HepG2 (cell line): ENCODE results near the gene IRS1. TPM values are rescaled to one million over a fixed set of nuclear protein-coding genes. Genes with fewer than 3 reads are reported as not detected.

ENCODE experiments used
- CREM ChIP-seq, 2 experiments: sonication (generic) in 1 of 2; formaldehyde crosslinking in 1 of 2; IDR thresholded peaks; 2 replicates each; pipeline versions ENCODE4 v1.4.0 to v1.6.1; 2016 to 2020; ENCODE audit warnings: antibody characterized with exemption in 1 of 2, mild to moderate bottlenecking in 1 of 2, missing genetic modification reagents in 1 of 2
- KMT2B ChIP-seq: IDR thresholded peaks from 2 replicates; pipeline ENCODE4 v1.6.1; 2016; ENCODE audit warnings: missing genetic modification reagents, missing compliant biosample characterization
- NFKB2 ChIP-seq: sonication (generic); formaldehyde crosslinking; IDR thresholded peaks from 2 replicates; pipeline ENCODE4 v1.4.0; 2020; ENCODE audit warnings: missing genetic modification reagents, borderline replicate concordance
- ZNF143 ChIP-seq: sonication (generic); formaldehyde crosslinking; IDR thresholded peaks from 2 replicates; pipeline ENCODE4 v1.4.0; 2020; ENCODE audit warnings: missing genetic modification reagents
- ZNF235 ChIP-seq: sonication (generic); formaldehyde crosslinking; IDR thresholded peaks from 2 replicates; pipeline ENCODE4 v1.8.1; 2023; ENCODE audit warnings: mild to moderate bottlenecking, missing genetic modification reagents, borderline replicate concordance
- ZNF253 ChIP-seq: sonication (generic); formaldehyde crosslinking; IDR thresholded peaks from 2 replicates; pipeline ENCODE4 v1.8.0; 2022; ENCODE audit warnings: mild to moderate bottlenecking, missing genetic modification reagents, borderline replicate concordance
- ZNF263 ChIP-seq: sonication (generic); formaldehyde crosslinking; IDR thresholded peaks from 2 replicates; pipeline ENCODE4 v1.4.0; 2020; ENCODE audit warnings: missing genetic modification reagents
- ZNF616 ChIP-seq: sonication (generic); formaldehyde crosslinking; IDR thresholded peaks from 2 replicates; pipeline ENCODE4 v1.5.0; 2020; ENCODE audit warnings: low read depth, mild to moderate bottlenecking, missing genetic modification reagents
- polyA plus RNA-seq, 8 experiments: library from polyadenylated mRNA; depleted of rRNA in 3 of 8; stranded (reverse) in 7 of 8; unstranded in 1 of 8; fragments of >200 nt; fragmentation: Illumina TruSeq in 4 of 8; extraction: Trizol in 4 of 8; gene quantifications; 2 replicates each; pipeline versions ENCODE4 v1.2.1 to v1.2.3, GENCODE V29; 2011 to 2016; ENCODE audit warnings: low read depth in 4 of 8, missing spikeins in 1 of 8, mixed read lengths in 1 of 8; ENCODE audit not compliant: insufficient read depth in 1 of 8
- total RNA-seq, 5 experiments: library from RNA; depleted of rRNA; stranded (reverse); fragments of >200 nt; fragmentation: Illumina TruSeq; extraction: Trizol; gene quantifications; 2 replicates each; pipeline ENCODE4 v1.2.3, GENCODE V29; 2016; ENCODE audit warnings: low read depth in 1 of 5
- TF ChIP-seq, protein P1 (sequence below): sonication (generic); formaldehyde crosslinking; IDR thresholded peaks from 2 replicates; pipeline ENCODE4 v1.5.1; 2020; ENCODE audit warnings: mild to moderate bottlenecking, missing genetic modification reagents, moderate library complexity
- TF ChIP-seq, protein P2 (sequence below): sonication (generic); formaldehyde crosslinking; IDR thresholded peaks from 2 replicates; pipeline ENCODE4 v1.4.0; 2020; ENCODE audit warnings: low read depth, mild to moderate bottlenecking, missing genetic modification reagents
- TF ChIP-seq, protein P3 (sequence below): sonication (generic); formaldehyde crosslinking; IDR thresholded peaks from 2 replicates; pipeline ENCODE4 v1.5.0; 2020; ENCODE audit warnings: missing genetic modification reagents
- TF ChIP-seq, protein P4 (sequence below): sonication (generic); formaldehyde crosslinking; IDR thresholded peaks from 2 replicates; pipeline ENCODE4 v1.4.0; 2020; ENCODE audit warnings: missing genetic modification reagents

Gene IRS1
- total and polyA plus RNA-seq, 2 of the 13 experiments (the other 11 are each of a cell fraction or from before 2014, with no cell fraction given), result 8.7 to 9.0 TPM

DNA sequence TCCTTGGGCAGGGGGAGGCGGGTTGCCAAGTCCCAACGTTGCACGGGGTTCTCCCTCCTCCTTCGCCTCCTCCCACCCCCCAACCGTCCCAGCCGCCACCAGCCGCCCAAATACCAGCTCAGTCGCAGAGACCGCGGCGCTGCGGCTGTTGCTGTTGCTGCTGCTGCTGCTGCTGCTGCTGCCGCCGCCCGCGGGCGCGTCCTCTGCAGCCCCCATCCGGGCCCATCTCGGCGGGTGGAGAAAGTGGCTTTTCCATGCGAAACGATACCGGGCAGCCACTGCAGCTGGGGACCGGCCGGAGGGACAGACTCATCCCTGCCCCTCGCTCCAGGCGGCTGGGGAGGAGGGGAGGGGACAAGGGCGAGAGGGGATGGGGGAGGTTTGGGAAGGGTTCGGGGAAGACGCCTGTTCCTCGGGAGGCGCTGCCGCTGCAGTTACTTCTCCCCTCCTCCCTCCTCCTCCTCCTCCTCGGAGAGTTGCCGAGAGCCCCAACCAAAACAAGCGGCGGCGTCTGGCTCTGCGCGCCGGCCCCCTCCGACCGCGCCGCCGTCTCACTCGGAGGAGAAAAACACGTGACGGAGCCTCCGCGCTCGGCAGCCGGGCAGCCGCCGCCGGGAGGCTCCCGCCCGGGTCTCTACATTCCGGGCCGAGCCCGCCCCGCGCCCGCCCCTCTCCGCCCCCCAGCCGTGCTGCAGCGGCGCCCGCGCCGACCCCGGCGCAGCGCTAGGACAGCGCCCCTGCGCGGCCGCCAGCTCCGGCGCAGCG lies at the start of gene IRS1 (continued):
- TF ChIP-seq, protein P1, sequence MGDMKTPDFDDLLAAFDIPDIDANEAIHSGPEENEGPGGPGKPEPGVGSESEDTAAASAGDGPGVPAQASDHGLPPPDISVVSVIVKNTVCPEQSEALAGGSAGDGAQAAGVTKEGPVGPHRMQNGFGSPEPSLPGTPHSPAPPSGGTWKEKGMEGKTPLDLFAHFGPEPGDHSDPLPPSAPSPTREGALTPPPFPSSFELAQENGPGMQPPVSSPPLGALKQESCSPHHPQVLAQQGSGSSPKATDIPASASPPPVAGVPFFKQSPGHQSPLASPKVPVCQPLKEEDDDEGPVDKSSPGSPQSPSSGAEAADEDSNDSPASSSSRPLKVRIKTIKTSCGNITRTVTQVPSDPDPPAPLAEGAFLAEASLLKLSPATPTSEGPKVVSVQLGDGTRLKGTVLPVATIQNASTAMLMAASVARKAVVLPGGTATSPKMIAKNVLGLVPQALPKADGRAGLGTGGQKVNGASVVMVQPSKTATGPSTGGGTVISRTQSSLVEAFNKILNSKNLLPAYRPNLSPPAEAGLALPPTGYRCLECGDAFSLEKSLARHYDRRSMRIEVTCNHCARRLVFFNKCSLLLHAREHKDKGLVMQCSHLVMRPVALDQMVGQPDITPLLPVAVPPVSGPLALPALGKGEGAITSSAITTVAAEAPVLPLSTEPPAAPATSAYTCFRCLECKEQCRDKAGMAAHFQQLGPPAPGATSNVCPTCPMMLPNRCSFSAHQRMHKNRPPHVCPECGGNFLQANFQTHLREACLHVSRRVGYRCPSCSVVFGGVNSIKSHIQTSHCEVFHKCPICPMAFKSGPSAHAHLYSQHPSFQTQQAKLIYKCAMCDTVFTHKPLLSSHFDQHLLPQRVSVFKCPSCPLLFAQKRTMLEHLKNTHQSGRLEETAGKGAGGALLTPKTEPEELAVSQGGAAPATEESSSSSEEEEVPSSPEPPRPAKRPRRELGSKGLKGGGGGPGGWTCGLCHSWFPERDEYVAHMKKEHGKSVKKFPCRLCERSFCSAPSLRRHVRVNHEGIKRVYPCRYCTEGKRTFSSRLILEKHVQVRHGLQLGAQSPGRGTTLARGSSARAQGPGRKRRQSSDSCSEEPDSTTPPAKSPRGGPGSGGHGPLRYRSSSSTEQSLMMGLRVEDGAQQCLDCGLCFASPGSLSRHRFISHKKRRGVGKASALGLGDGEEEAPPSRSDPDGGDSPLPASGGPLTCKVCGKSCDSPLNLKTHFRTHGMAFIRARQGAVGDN (CRISPR knock-in tag), result peak; percentile 85
- TF ChIP-seq ZNF263 (peak; percentile 72; the same call in 1 of the 2 replicates), ZNF253 (CRISPR knock-in tag) (no peak), NFKB2 (CRISPR knock-in tag) (peak; percentile 88), KMT2B (CRISPR knock-in tag) (no peak), ZNF143 (CRISPR knock-in tag) (no peak), CREM (IDR thresholded peaks at IDR 0.05) (no peak), CREM (CRISPR knock-in tag; IDR thresholded peaks at IDR 0.05) (no peak), ZNF616 (CRISPR knock-in tag) (no peak), ZNF235 (CRISPR knock-in tag) (no peak)
- TF ChIP-seq, protein P2, sequence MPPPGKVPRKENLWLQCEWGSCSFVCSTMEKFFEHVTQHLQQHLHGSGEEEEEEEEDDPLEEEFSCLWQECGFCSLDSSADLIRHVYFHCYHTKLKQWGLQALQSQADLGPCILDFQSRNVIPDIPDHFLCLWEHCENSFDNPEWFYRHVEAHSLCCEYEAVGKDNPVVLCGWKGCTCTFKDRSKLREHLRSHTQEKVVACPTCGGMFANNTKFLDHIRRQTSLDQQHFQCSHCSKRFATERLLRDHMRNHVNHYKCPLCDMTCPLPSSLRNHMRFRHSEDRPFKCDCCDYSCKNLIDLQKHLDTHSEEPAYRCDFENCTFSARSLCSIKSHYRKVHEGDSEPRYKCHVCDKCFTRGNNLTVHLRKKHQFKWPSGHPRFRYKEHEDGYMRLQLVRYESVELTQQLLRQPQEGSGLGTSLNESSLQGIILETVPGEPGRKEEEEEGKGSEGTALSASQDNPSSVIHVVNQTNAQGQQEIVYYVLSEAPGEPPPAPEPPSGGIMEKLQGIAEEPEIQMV (CRISPR knock-in tag), result no peak
- TF ChIP-seq, protein P3, sequence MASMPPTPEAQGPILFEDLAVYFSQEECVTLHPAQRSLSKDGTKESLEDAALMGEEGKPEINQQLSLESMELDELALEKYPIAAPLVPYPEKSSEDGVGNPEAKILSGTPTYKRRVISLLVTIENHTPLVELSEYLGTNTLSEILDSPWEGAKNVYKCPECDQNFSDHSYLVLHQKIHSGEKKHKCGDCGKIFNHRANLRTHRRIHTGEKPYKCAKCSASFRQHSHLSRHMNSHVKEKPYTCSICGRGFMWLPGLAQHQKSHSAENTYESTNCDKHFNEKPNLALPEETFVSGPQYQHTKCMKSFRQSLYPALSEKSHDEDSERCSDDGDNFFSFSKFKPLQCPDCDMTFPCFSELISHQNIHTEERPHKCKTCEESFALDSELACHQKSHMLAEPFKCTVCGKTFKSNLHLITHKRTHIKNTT (CRISPR knock-in tag), result no peak
- TF ChIP-seq, protein P4, sequence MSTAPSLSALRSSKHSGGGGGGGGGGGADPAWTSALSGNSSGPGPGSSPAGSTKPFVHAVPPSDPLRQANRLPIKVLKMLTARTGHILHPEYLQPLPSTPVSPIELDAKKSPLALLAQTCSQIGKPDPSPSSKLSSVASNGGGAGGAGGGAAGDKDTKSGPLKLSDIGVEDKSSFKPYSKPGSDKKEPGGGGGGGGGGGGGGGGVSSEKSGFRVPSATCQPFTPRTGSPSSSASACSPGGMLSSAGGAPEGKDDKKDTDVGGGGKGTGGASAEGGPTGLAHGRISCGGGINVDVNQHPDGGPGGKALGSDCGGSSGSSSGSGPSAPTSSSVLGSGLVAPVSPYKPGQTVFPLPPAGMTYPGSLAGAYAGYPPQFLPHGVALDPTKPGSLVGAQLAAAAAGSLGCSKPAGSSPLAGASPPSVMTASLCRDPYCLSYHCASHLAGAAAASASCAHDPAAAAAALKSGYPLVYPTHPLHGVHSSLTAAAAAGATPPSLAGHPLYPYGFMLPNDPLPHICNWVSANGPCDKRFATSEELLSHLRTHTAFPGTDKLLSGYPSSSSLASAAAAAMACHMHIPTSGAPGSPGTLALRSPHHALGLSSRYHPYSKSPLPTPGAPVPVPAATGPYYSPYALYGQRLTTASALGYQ (CRISPR knock-in tag), result no peak
